Heart right ventricle (tissue), 16 donors: ENCODE data around the gene STPG1. TPM values are rescaled to one million over a fixed set of nuclear protein-coding genes. Genes with fewer than 3 reads are reported as not detected.

Experiments
- ATAC-seq, 8 donors: fragments of 200-7000 bp; cut with Tn5 transposase; one replicate each; pipeline ENCODE4 v1.9.1; 2020; ENCODE audit warnings: mild to moderate bottlenecking in 8 of 8, moderate library complexity in 8 of 8, moderate number of reproducible peaks in 1 of 8
- DNase-seq, 2 donors: peaks; one replicate each; pipeline ENCODE4 v3.0.0-alpha.2; 2020
- H3K27ac ChIP-seq, 10 donors: fragments of 200-600 bp; sonication (generic) in 2 of 10; one replicate each; pipeline versions ENCODE4 v1.5.0 to v1.8.0; 2020 to 2022; ENCODE audit warnings: mild to moderate bottlenecking in 3 of 10
- H3K27me3 ChIP-seq, 7 donors: fragments of 200-600 bp; one replicate each; pipeline ENCODE4 v1.8.0; 2021 to 2022; ENCODE audit warnings: mild to moderate bottlenecking in 2 of 7
- H3K36me3 ChIP-seq, 9 donors: fragments of 200-600 bp; sonication (generic) in 1 of 9; one replicate each; pipeline versions ENCODE4 v1.5.0 to v1.8.0; 2020 to 2022; ENCODE audit warnings: mild to moderate bottlenecking in 2 of 9
- H3K4me1 ChIP-seq, 9 donors: fragments of 200-600 bp; sonication (generic) in 1 of 9; one replicate each; pipeline versions ENCODE4 v1.5.0 to v1.8.0; 2020 to 2022; ENCODE audit warnings: mild to moderate bottlenecking in 4 of 9
- H3K4me3 ChIP-seq, 10 donors: fragments of 200-600 bp; sonication (generic) in 2 of 10; one replicate each; pipeline versions ENCODE4 v1.5.0 to v1.8.0; 2020 to 2022; ENCODE audit warnings: mild to moderate bottlenecking in 7 of 10, moderate library complexity in 2 of 10
- H3K9me3 ChIP-seq, 11 donors: fragments of 200-600 bp in 10 of 11; sonication (generic) in 2 of 11; one replicate each; pipeline versions ENCODE4 v1.5.0 to v1.8.0; 2013 to 2022; ENCODE audit warnings: mild to moderate bottlenecking in 2 of 11, control low read depth in 1 of 11, moderate library complexity in 1 of 11
- CTCF ChIP-seq, 9 donors: fragments of 200-600 bp; sonication (generic) in 2 of 9; IDR thresholded peaks; one replicate each; pipeline versions ENCODE4 v1.5.0 to v1.8.0; 2021 to 2022; ENCODE audit warnings: antibody characterized with exemption in 9 of 9, mild to moderate bottlenecking in 5 of 9, moderate library complexity in 1 of 9
- WGBS, 2 donors: extraction: QIAGEN DNeasy Blood & Tissue Kit; methylation state at CpG; one replicate each; pipeline ENCODE4 v1.1.7; 2013; ENCODE audit warnings: inconsistent platforms in 1 of 2; 5-methylcytosine and 5-hydroxymethylcytosine counted together
- intact Hi-C, 10 donors: fragments of 100-400 bp; cut with DNase I; formaldehyde crosslinking; loops; one replicate each; pipeline versions ENCODE4 v1.11.1 to v1.14.2; 2022
- polyA plus RNA-seq, 2 donors: library from polyadenylated mRNA; stranded (reverse); fragments of 200-250 nt; gene quantifications; one replicate each; pipeline ENCODE4 v1.2.3, GENCODE V29; 2013
- total RNA-seq, 10 donors: library from RNA; stranded (reverse); fragmentation: NEBNext Ultra II Directional in 3 of 10; extraction: Animal tissue kit (Norgen Biotek cat#: 25700) in 3 of 10; gene quantifications; one replicate each; pipeline versions ENCODE4 v1.2.1 to v1.2.4, GENCODE V29; 2021 to 2023
- donor health status: Arrhythmogenic right ventricular cardiomyopathy.
- donor health status: ischemic (EF 13 %, LVEDD 7.1; RV severe dilation, severe dysfunction).
- donor health status: healthy with polysubstance abuse.
- donor health status: DM: no; HTN: yes; CAD: no.
- donor health status: DM: no; HTN: no; CAD: no.
- donor health status: ischemic (EF 25% LVEDD 6.9; RV normal size, moderate dysfunction).
- donor health status: ischemic (EF 25% LVEDD 5.7; RV mildly dilated, moderate dysfunction).
- donor health status: healthy.
- donor health status: DM: yes; HTN: yes; CAD: no.
- donor health status: Ischemic cardiomyopathy.
- donor health status: ischemic (EF 35%, LVEDD 5.7; RV mildly dilated, moderate dysfunction).
- donor health status: nonischemic (EF 11% LVEDD 7.7; RV severe dilation, severe dysfunction).
- donor health status: DM: yes; HTN: yes; CAD: no.
- donor health status: PGD.
- donor health status: ischemic (EF 29% LVEDD 5.4; RV normal size, mild dysfunction).
- donor health status: nonischemic (EF 23%, LVEDD 6.1; RV moderate dilation, normal function).

STPG1 gene
- total and polyA plus RNA-seq, 12 donors = 2.7 to 6.6 (median 4.5) TPM

- Histone ChIP-seq H3K4me3 (no peak overlapping the region), H3K9me3 (no peaks in the 10 kb centered on the region), H3K36me3 (peaks cover 0 to 64% (median 3%) of the 10 kb centered on the region in 9 donors), H3K27me3 (no peaks in the 10 kb centered on the region), H3K27ac (no peak overlapping the region), H3K4me1 (peaks cover 0 to 18% (median 0%) of the 10 kb centered on the region in 9 donors)
- no peak for TF ChIP-seq CTCF (IDR thresholded peaks at IDR 0.05)
- intact Hi-C loops = no loop called here
- DNase-seq (no peak), ATAC-seq (no peak)
- 83 to 91% methylated on average over 5 of the region's 5 CpGs for WGBS, 2 donors
Observed at GRCh38 chr1:24380508-24380907, 33.1 kb downstream of the STPG1 start.

GRCh38 chr1:24379733-24380315, 33.8 kb downstream of the STPG1 start:
- Histone ChIP-seq H3K4me1 (peaks cover 0 to 13% (median 0%) of the 10 kb centered on the region in 9 donors), H3K27ac (no peak overlapping the region), H3K4me3 (no peak overlapping the region), H3K9me3 (no peaks in the 10 kb centered on the region), H3K36me3 (peaks cover 0 to 71% (median 3%) of the 10 kb centered on the region in 9 donors), H3K27me3 (no peaks in the 10 kb centered on the region)
- no peak for ATAC-seq
- 90% methylated on average over 8 of the region's 8 CpGs for WGBS, 2 donors
- intact Hi-C loops = no loop called here
- no peak for TF ChIP-seq CTCF (IDR thresholded peaks at IDR 0.05)
- DNase-seq = no peak

- no peak overlapping the region for H3K4me3 ChIP-seq
- no peaks in the 10 kb centered on the region for H3K27me3 ChIP-seq
- 90% methylated on average over 13 of the region's 13 CpGs for WGBS, 2 donors
- DNase-seq (no peak), ATAC-seq (no peak)
- H3K4me1 ChIP-seq = no peaks in the 10 kb centered on the region
- intact Hi-C loops = no loop called here
- H3K27ac ChIP-seq = no peak overlapping the region
- no peak for TF ChIP-seq CTCF (IDR thresholded peaks at IDR 0.05)
- H3K36me3 ChIP-seq = peaks cover 0 to 63% (median 0%) of the 10 kb centered on the region in 9 donors
- H3K9me3 ChIP-seq = no peaks in the 10 kb centered on the region
Observed at GRCh38 chr1:24374891-24375786, 38.4 kb downstream of the STPG1 start.

- 88 to 91% methylated on average over 8 of the region's 8 CpGs for WGBS, 2 donors
- peaks cover 0 to 51% (median 0%) of the 10 kb centered on the region in 9 donors for H3K36me3 ChIP-seq
- H3K27me3 ChIP-seq = no peaks in the 10 kb centered on the region
- ATAC-seq (no peak), DNase-seq (no peak)
- H3K9me3 ChIP-seq = no peaks in the 10 kb centered on the region
- no peak for TF ChIP-seq CTCF (IDR thresholded peaks at IDR 0.05)
- H3K27ac ChIP-seq = no peak overlapping the region
- H3K4me1 ChIP-seq = peaks cover 0 to 9% (median 0%) of the 10 kb centered on the region in 9 donors
- intact Hi-C loops = no loop called here
- no peak overlapping the region for H3K4me3 ChIP-seq
Observed at GRCh38 chr1:24373710-24374109, 39.9 kb downstream of the STPG1 start.
